ENCODE results near the gene HMGCL.

HMGCL gene

DNA sequence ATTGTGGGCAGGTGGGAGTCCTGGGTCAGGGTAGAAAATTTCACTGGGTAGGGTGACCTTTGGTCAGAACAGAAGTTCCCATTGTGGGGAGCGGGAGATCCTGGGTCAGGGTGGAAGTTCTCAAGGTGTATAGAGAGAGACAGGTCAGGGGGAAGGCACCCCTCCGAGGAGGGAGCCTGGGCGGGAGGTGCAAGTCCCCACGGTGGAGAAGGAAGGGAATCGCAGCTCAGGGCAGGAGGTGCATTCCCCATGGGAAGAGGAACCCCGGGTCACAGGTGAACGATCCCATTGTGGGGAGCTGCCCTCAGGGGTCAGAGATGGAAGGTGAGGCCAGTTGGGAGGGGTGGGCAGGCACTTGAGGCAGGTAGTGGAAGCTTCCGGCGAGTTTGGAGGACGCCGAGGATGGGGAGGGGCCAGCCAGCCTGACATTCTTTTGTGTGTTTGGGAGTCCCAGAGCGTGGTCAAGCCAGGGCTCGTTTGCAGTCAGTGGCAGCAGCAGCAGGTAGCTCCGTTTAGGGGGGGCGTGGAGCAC lies 33.6 kb downstream of the HMGCL start:
- no peak overlapping the region for H2AFZ ChIP-seq (ENCODE audit: low read length)
- H3K36me3 ChIP-seq (ENCODE audit: insufficient read depth, low read length), result peaks cover 25% of the 10 kb centered on the region; the same call in 1 of the 2 replicates
- peaks cover 26% of the 10 kb centered on the region for H3K4me1 ChIP-seq (ENCODE audit: insufficient read depth, low read length, severe bottlenecking)
- no peaks in the 10 kb centered on the region for H3K9me2 ChIP-seq (ENCODE audit: low read depth, low read length)
- no peaks in the 10 kb centered on the region for H4K20me1 ChIP-seq (ENCODE audit: insufficient read depth, low read length)
- no peaks in the 10 kb centered on the region for H3K27me3 ChIP-seq (ENCODE audit: insufficient read depth, low read length)
- peaks cover 6% of the 10 kb centered on the region; the same call in 1 of the 2 replicates for H3K79me2 ChIP-seq (ENCODE audit: insufficient read depth, low read length)
- H3K27ac ChIP-seq (ENCODE audit: low read depth, low read length, poor library complexity, severe bottlenecking), result peak overlapping the region; percentile 35
- no peaks in the 10 kb centered on the region for H3K9me3 ChIP-seq (ENCODE audit: low read length)
- H3F3A ChIP-seq (ENCODE audit: insufficient read depth, low read length), result no peaks in the 10 kb centered on the region
- TF ChIP-seq EZH2 (IDR thresholded peaks at IDR 0.05; ENCODE audit: borderline replicate concordance, low read length), result no peak
- TF ChIP-seq, protein P1, sequence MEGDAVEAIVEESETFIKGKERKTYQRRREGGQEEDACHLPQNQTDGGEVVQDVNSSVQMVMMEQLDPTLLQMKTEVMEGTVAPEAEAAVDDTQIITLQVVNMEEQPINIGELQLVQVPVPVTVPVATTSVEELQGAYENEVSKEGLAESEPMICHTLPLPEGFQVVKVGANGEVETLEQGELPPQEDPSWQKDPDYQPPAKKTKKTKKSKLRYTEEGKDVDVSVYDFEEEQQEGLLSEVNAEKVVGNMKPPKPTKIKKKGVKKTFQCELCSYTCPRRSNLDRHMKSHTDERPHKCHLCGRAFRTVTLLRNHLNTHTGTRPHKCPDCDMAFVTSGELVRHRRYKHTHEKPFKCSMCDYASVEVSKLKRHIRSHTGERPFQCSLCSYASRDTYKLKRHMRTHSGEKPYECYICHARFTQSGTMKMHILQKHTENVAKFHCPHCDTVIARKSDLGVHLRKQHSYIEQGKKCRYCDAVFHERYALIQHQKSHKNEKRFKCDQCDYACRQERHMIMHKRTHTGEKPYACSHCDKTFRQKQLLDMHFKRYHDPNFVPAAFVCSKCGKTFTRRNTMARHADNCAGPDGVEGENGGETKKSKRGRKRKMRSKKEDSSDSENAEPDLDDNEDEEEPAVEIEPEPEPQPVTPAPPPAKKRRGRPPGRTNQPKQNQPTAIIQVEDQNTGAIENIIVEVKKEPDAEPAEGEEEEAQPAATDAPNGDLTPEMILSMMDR (IDR thresholded peaks at IDR 0.05; ENCODE audit: low read length), result no peak
- peak overlapping the region; percentile 95 for H3K4me3 ChIP-seq (ENCODE audit: low read depth, low read length, poor library complexity, severe bottlenecking)
- H3K9ac ChIP-seq (ENCODE audit: low read length), result peak overlapping the region; percentile 90
- peak overlapping the region; percentile 82 for H3K4me2 ChIP-seq (ENCODE audit: low read length)

DNA sequence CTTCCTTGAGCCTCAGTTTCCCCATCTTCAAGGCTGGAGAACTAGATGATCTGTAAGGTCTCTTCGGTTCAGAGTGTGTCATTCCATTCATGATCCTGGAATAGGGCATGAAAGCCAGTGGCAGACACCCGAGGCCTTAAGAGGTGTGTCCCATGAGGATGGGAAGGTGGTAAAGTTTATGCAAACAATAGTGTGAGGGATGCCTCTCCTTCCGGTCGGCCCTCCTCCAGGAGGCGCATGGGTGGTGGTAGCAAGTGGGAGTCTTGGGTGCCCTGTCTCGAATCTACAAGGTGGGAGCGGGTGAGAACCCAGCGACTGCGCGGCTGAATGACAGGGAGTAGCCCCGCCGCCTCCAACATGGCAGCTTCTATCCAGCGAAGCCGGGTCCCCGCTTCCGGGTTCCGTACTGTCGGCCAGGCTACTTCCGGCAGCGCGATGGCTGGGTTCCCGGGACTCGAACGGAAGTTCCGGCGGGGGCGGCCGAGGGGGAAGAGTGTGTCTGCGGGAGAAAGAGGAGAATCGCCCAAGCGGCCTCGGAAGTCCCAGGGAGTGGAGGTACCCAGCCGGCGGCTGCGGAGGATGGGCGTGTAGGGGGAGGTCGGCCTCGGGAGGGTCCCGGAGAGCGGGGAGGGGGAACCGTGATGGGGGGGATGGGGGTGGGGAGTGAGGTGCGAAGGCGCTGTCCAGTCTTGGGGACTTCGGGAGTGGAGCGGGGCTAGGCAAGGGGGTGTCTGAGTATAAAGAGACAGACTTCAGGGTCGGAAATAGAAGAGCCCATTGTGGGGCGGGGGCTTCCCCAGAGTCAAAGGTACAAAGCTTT lies 34.3 kb downstream of the HMGCL start, which contains the start of gene LYPLA2:
Gene LYPLA2, plus strand, starts transcription at position 450 of the 820 bp plus-strand sequence. CDS start 1,538 bp downstream, outside the sequence.
- Histone ChIP-seq H4K20me1 (ENCODE audit: insufficient read depth, low read length) (no peaks in the 10 kb centered on the region), H3K4me1 (ENCODE audit: insufficient read depth, low read length, severe bottlenecking) (peaks cover 26% of the 10 kb centered on the region), H3K27me3 (ENCODE audit: insufficient read depth, low read length) (no peaks in the 10 kb centered on the region), H3K9me2 (ENCODE audit: low read depth, low read length) (no peaks in the 10 kb centered on the region), H3K4me3 (ENCODE audit: low read depth, low read length, poor library complexity, severe bottlenecking) (peak within 1 kb of the TSS; percentile 95), H3F3A (ENCODE audit: insufficient read depth, low read length) (no peaks in the 10 kb centered on the region), H3K4me2 (ENCODE audit: low read length) (peak within 1 kb of the TSS; percentile 82), H3K9me3 (ENCODE audit: low read length) (no peaks in the 10 kb centered on the region), H3K9ac (ENCODE audit: low read length) (peak within 1 kb of the TSS; percentile 90), H3K27ac (ENCODE audit: low read depth, low read length, poor library complexity, severe bottlenecking) (peak within 1 kb of the TSS; percentile 35), H2AFZ (ENCODE audit: low read length) (no peak within 1 kb of the TSS), H3K36me3 (ENCODE audit: insufficient read depth, low read length) (peaks cover 26% of the 10 kb centered on the region; the same call in 1 of the 2 replicates), H3K79me2 (ENCODE audit: insufficient read depth, low read length) (peaks cover 6% of the 10 kb centered on the region; the same call in 1 of the 2 replicates)
- TF ChIP-seq, protein P1 (IDR thresholded peaks at IDR 0.05; ENCODE audit: low read length), result no peak

- H3K4me1 ChIP-seq (ENCODE audit: insufficient read depth, low read length, severe bottlenecking), result peaks cover 26% of the 10 kb centered on the region
- TF ChIP-seq EZH2 (IDR thresholded peaks at IDR 0.05; ENCODE audit: borderline replicate concordance, low read length), result no peak
- TF ChIP-seq, protein P1 (IDR thresholded peaks at IDR 0.05; ENCODE audit: low read length), result no peak
- H3K27ac ChIP-seq (ENCODE audit: low read depth, low read length, poor library complexity, severe bottlenecking), result no peak overlapping the region
- no peaks in the 10 kb centered on the region for H3F3A ChIP-seq (ENCODE audit: insufficient read depth, low read length)
- H3K4me2 ChIP-seq (ENCODE audit: low read length), result no peak overlapping the region
- H3K9me2 ChIP-seq (ENCODE audit: low read depth, low read length), result no peaks in the 10 kb centered on the region
- H3K4me3 ChIP-seq (ENCODE audit: low read depth, low read length, poor library complexity, severe bottlenecking), result no peak overlapping the region
- no peaks in the 10 kb centered on the region for H3K27me3 ChIP-seq (ENCODE audit: insufficient read depth, low read length)
- no peak overlapping the region for H2AFZ ChIP-seq (ENCODE audit: low read length)
- H3K79me2 ChIP-seq (ENCODE audit: insufficient read depth, low read length), result peaks cover 6% of the 10 kb centered on the region; the same call in 1 of the 2 replicates
- H3K9me3 ChIP-seq (ENCODE audit: low read length), result no peaks in the 10 kb centered on the region
- no peak overlapping the region for H3K9ac ChIP-seq (ENCODE audit: low read length)
- no peaks in the 10 kb centered on the region for H4K20me1 ChIP-seq (ENCODE audit: insufficient read depth, low read length)
- H3K36me3 ChIP-seq (ENCODE audit: insufficient read depth, low read length), result peaks cover 41% of the 10 kb centered on the region
Measured at GRCh38 chr1:23788695-23789094, 36.5 kb downstream of the HMGCL start.
